HG03139 (cell line): ENCODE measurements around the gene ABHD2.
"Not testable (repeated sequence)": the region's sequence is repeated elsewhere in the genome, so short reads cannot be mapped to it uniquely, and the experiment has no call there.

Source experiments
- ATAC-seq: cut with Tn5 transposase; IDR thresholded peaks from one replicate; pipeline ENCODE4 v1.9.1; 2021; ENCODE audit not compliant: unreplicated experiment

Gene ABHD2

DNA sequence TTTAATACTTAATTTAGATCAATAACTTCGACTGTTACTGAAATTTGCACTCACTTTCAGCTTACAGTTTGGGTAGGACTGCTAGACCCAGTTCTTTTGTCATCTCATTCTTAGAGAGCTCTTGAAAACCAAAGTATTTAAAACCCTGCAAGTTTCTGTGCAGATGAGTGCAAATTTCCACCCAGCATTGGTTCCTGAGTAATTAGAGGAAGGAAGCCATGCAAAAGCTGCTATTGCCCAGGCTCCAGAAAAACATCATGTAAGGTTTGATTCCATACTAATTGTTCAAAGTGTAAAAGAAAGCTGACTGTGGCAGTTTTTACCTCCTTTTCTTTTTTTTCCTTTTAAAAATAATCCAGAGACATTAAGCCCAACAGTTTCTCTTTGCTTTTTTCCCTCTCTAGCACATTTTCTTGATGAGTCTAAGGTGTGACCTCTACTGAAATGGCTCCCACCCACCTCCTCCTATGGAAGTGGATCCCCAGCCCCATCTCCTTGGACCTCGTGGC, 30.3 kb downstream of the ABHD2 start:
- no peak for ATAC-seq

- no peak for ATAC-seq
These were observed 31.5 kb downstream of the ABHD2 start for GRCh38 chr15:89119489-89120478.

GRCh38 chr15:89120479-89121000, 32.3 kb downstream of the ABHD2 start:
- not testable (repeated sequence) for ATAC-seq

DNA sequence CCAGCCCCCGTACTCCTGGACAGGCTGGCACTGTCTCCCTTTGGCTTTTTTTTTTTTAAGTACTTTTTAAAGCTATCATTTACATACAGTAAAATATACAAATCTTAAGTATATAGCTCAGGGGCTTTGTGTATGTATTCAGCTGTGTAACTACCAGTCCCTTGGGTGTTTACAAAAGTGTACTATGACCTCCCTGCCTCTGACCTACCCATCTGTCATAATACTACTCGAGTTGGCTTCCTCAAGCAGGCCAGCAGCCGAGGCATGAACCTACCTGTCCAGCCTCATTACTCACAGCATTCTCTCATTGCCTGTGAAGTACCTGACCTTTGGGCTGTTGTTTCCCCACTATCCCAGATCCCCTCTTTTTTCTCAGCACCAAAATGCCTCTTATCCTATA, 33.2 kb downstream of the ABHD2 start:
- no peak for ATAC-seq

DNA sequence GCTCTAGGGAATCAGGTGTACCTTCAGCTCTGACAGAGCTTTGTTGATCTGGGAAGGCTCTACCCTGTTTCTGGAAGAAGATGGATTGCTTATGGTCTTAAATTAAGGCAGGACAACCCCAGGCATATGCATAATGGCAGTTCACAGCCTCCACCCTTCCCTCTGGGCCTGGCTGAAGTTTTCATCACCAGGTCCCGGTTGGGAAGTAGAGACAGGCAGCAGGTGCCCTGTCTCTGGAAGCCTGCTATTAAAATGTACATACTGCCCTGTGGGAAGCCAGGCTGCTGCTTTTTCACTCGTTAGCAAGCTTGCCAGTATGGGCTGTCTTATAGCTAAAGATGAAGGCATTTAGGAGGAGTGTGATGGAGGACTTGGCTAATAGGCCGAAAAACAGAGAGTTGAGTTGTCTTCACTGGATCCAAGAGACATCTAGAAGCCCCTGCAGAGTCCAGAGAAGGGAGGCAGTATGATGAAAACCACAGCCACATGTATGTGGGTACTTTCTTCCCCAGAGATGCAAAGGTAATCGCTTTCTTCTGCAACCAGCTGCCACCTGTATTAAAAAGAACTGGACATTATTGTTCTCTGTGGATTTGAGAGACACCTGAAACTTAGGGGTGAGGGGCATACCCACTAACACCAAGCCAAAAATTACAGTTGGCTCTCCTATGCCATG, 34.4 kb downstream of the ABHD2 start:
- no peak for ATAC-seq

- no peak for ATAC-seq
These were observed 34.9 kb downstream of the ABHD2 start for GRCh38 chr15:89123181-89123525.

DNA sequence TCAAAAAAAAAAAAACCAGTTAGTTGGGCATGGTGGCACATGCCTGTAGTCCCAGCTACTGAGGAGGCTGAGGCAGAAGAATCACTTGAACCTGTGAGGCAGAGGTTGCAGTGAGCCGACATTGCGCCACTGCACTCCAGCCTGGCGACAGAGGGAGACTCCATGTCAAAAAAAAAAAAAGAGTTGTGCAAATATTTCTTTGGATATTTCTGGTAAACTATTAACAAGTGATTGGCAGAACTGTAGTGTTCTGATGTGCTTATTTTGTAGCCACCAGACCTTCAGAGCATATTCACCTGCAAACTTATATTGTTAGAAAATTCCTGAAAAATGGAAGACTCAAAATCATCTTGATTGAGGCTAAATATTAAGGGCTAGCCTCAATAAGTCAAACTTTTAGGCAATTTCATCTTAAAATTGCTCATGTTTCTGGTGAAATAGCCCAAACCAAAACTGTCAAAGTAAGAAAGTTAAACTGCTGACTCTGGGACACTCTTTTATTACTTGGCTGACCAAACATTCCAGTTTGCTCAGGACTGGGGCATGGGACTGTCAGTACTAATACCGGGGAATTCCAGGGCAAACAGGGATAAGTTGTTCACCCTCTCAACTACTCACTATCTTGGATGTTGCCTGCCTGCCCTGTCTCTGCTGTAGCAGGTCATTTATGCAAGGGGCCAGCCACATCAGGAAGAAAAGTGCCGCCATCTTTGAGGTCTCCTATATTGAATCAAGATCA, 37.0 kb downstream of the ABHD2 start:
- no peak for ATAC-seq

DNA sequence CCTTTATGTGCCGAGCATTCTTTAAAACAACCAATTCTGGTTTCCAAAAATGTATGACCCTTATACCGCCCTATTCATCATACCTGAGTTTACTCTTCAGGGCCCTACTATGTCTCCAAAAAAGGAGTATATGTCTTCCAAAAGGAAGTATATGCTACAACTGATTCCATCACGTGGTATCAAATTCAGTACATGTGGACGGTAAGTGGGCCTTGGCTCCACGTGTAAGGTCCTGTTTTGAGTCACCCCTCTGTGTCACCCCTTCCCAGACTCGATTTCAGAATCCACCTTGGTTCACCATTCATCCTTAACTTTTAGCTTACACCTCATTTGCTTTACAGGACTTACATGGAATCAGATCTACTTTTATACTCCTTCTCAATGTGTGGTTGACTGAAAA, 37.8 kb downstream of the ABHD2 start:
- ATAC-seq: no peak

- ATAC-seq: no peak
These were observed 38.9 kb downstream of the ABHD2 start for GRCh38 chr15:89127054-89127702.

DNA sequence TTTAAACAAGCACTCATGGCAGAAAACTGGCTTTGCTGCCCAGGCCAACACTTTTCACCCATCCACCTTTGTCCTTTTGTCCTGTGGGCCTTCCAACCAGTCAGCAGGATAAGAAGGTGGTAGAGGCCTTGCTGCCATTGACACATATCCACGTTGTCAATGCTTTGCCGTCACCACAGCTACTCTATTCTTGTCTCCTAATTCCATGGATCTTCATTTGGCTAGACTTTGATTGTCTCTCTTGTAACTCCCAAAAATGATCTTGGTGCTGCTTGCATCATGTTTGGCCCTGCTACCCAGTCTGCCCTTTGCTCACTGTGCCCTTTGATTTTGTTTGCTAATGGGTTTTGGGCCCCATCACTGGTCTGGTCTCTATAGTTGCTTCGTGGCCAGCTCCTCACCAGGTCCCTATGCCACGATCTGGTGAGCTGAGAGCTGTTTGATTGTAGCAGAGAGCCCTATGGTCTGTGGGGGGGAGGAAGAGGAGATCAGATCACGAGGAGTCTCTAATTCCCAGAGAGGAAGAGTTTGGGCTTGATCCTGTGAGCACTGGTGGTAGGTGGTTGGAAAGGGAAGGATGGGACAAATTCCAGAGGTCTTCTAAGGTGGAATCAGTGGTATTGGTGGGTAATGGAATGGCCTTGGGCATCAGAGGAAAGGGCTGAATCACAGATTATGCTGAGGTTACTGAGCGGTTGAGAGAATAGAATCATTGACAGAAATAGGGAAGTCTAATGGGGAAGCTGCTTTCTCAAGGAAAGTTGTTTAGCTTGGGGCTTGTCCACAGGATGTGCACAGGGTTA, 40.3 kb downstream of the ABHD2 start:
- ATAC-seq: no peak

DNA sequence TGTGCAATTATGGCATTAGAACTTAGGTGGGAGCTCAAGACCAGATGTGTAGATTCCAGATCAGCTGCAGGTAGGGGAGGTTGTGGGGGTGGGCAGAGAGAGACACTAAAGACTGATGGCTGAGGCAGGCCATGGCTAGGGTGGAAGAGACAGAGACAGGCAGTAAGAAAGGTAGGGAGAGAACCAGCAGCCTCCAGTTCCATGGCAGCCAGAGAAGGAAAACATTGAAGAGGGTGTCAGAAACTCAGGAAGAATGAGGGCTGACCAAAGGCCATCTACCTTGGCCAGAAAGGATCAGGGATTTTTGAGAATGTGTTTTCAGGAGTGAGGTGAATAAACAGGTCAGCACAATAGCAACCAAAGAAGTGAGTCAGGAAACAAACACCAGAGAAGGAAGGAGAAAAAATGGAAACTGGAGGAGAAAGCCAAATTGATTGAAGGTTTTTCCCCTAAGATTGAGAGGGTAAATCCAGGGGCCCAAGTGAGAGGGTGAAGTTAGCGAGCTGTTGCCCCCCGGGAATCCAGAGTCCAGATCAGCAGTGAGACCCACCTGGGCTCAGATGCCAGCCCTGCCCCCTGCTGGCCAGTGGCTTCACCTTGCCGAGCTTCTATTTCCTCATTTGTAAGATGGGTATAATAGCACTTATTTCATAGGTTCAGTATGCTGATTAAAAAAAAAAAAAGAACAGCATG, 41.0 kb downstream of the ABHD2 start:
- no peak for ATAC-seq

DNA sequence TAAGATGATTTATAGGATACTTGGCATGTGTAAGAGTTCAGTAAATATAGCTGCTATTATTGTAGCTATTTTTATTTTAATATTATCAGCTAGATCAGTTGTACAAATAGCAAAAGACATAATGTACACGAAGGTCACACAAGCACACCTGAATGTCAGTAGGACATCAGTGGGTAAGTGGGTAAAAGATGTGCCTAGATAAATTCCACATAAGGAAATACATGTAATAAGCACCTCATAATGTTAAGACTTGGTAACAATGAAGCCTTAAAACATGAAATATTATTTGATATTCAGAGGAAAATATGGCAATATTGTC, 41.5 kb downstream of the ABHD2 start:
- ATAC-seq: no peak

DNA sequence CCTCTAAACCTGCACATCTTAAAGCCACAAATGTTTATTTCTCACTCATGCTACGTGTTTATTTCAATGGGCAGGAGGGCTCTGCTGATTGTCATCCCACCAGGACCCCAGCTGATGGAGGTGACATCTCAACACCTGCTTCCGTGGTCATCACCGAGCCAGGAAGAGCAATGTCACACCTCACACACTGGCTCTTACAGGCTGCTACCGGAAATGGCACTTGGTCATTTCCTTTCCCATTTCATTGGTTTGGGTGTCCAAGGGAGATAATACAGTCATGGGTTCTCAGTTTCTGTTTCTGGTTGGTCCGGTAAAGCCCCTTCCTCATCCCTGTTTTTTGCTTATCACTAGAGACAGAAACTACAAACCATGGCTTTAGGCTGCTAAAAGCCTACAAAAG, 41.9 kb downstream of the ABHD2 start:
- ATAC-seq: peak; percentile 68

DNA sequence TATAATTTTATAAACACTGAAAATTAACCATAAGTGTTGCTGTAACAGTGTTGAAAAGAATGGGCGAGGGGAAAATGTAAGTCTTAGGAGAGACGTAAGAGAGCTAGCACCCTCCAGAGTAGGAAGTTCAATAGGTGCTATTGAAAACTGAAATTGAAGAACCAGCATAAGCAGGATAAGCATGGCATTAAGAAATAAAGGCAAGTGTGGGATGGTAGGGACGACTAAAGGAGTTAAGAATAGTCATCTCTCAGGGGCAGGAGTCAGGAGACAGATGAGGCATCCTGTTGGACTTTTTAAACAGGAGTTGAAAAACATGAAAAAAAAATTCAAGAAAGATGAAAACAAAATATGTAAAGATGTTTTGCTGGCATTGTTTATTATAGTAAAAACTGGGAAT, 43.5 kb downstream of the ABHD2 start:
- no peak for ATAC-seq

GRCh38 chr15:89132611-89133507, 44.6 kb downstream of the ABHD2 start:
- no peak for ATAC-seq

DNA sequence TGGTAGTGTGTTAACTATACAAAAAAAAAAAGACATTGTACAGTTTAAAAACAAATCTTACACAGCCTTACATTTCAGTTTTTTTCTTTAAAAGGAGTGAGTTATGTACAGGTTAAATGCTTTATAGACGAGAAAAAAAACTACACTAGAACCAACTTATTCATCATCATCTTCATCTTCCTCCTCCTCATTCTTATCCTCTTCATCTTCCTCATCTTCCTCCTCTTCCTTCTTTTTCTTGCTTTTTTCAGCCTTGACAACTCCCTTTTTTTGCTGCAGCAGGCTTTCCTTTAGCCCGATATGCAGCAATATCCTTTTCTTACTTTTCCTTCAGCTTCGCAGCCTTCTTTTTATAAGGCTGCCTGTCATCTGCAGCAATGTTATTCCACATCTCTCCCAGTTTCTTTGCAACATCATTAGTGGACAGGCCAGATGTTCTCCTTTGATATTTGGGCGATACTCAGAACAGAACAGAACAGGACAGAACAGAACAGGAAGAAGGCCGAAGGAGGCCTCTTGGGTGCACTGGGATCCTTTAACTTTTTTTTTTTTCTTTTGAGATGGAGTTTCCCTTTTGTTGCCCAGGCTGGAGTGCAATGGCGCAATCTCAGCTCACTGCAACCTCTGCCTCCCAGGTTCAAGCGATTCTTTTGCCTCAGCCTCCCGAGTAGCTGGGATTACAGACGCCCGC, 47.3 kb downstream of the ABHD2 start:
- not testable (repeated sequence) for ATAC-seq

DNA sequence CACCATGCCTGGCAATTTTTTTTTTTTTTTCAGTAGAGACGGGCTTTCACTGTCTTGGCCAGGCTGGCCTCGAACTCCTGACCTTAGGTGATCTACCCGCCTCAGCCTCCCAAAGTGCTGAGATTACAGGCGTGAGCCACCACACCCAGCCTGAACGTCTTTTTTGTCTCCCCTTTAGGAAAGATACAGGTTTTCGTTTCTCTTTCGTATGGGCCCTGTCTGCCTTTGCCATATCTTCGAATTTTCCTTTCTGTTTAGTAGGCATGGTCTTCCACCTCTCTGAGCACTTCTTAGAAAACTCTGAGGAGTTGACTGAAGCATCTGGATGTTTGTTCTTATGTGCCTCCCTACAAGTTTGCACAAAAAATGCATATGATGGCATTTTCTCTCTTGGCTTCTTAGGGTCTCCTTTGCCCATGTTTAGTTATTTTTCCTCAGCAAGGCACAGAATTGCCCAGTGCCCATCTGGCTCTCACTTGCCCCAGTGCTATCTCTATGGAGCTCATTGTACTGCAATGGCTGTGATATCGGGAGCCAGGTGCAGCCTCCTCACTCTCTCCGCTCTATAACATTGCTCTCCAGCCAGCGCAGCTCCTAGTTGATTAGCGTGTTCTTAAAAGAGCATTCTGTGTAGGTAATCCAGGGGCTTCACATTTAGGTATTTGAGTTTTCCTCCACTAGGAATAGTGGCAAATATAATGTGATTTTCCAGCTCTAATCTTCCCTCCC, 48.0 kb downstream of the ABHD2 start:
- no peak for ATAC-seq
